Measurements from ENCODE around the gene SGO2. TPM values are rescaled to one million over a fixed set of nuclear protein-coding genes. Genes with fewer than 3 reads are reported as not detected.

SGO2 gene
- total and polyA plus RNA-seq, 9 of the 15 experiments (the other 6 are each of a cell fraction or from before 2014, with no cell fraction given), result 14.5 to 25.9 (median 16.6) TPM

DNA sequence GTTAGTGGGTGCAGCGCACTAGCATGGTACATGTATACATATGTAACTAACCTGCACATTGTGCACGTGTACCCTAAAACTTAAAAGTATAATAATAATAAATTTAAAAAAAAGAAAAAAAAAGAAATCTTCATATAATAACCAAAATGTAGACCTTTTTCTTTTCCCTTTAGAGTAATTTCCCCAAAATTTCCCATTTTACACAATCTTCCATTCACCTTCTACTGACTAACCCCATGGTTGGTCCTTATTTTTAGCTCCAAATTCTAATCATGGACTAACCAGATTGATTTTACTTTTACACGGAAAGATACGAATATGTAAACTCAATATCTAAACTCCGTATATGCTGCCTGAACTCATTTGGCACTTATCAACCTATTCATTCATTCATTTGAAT lies 23.8 kb upstream of the SGO2 start:
- Histone ChIP-seq H3K27ac (ENCODE audit: extremely low read depth, low read depth, low read length) (no peak overlapping the region), H3K36me3 (ENCODE audit: control insufficient read depth, insufficient read depth, low read length) (no peaks in the 10 kb centered on the region; the same call in 2 of the 3 replicates), H3K4me3 (no peak overlapping the region), H3K9me3 (replicated peaks; ENCODE audit: control insufficient read depth, insufficient read depth, low read depth, low read length) (no peaks in the 10 kb centered on the region), H3K9me1 (ENCODE audit: control insufficient read depth, insufficient read depth, low read length) (no peaks in the 10 kb centered on the region), H4K20me1 (replicated peaks; ENCODE audit: control insufficient read depth, insufficient read depth, low read length) (no peaks in the 10 kb centered on the region), H3K79me2 (ENCODE audit: control insufficient read depth, insufficient read depth, low read length) (no peaks in the 10 kb centered on the region), H3K27me3 (ENCODE audit: control insufficient read depth in 2 of 2, insufficient read depth in 2 of 2, low read length in 2 of 2) (no peaks in the 10 kb centered on the region), H3K4me1 (replicated peaks in 1 of 2; ENCODE audit: control insufficient read depth in 2 of 2, insufficient read depth in 2 of 2, low read length in 2 of 2) (no peaks in the 10 kb centered on the region), H3K4me2 (ENCODE audit: insufficient read depth, low read length) (no peak overlapping the region), H3K9ac (ENCODE audit: insufficient read depth in 1 of 2, low read depth in 2 of 2, low read length in 2 of 2) (no peak overlapping the region), H2AFZ (ENCODE audit: low read depth, low read length) (no peak overlapping the region)
- in situ Hi-C loops (cut with MboI), result no loop called here
- ATAC-seq (no peak), DNase-seq (ENCODE audit: extremely low read depth in 1 of 4, low spot score in 3 of 4) (no peak), FAIRE-seq (no peak)
- 90% methylated on average over 4 of the region's 5 CpGs for WGBS (ENCODE audit: insufficient coverage, low coverage, missing lambda C conversion rate)
- BruUV-seq (replicated peaks), result no TSS peak
- ChIA-PET CTCF (ENCODE audit: low intra/inter-chr PET ratio) (no interaction called here), POLR2A (no interaction called here)
- TF ChIP-seq ZNF76 (CRISPR knock-in tag; IDR thresholded peaks at IDR 0.05; ENCODE audit: borderline replicate concordance) (no peak), U2AF1 (optimal IDR thresholded peaks at IDR 0.05; ENCODE audit: low read depth, low read length) (no peak), RB1 (IDR thresholded peaks at IDR 0.05; ENCODE audit: low read depth) (no peak), EHMT2 (IDR thresholded peaks at IDR 0.05) (no peak), SMAD1 (IDR thresholded peaks at IDR 0.05; ENCODE audit: low read depth, low read length, partially characterized antibody) (no peak), E4F1 (CRISPR knock-in tag; IDR thresholded peaks at IDR 0.05; ENCODE audit: borderline replicate concordance) (no peak), FOXK1 (CRISPR knock-in tag; IDR thresholded peaks at IDR 0.05; ENCODE audit: borderline replicate concordance) (no peak), TCF3 (CRISPR knock-in tag; IDR thresholded peaks at IDR 0.05) (no peak), RBM39 (optimal IDR thresholded peaks at IDR 0.05; ENCODE audit: low read depth, low read length) (no peak)
- intact Hi-C loops (cut with micrococcal nuclease), result no loop called here

Measured in K562 (cell line).